SK-N-SH (cell line): Measurements from ENCODE around the gene SPSB4. TPM values are rescaled to one million over a fixed set of nuclear protein-coding genes. Genes with fewer than 3 reads are reported as not detected.

ENCODE experiments used
- CTCF ChIA-PET: fragments of 300-600, 350-600 bp; formaldehyde crosslinking; extraction: SDS; loops from one replicate; lab custom pipeline; 2021; lab: Yijun Ruan, JAX
- POLR2A ChIA-PET: fragments of 350-600 bp; sonication (Branson Sonifier 250); formaldehyde crosslinking; extraction: SDS; loops from one replicate; lab custom pipeline; 2020; ENCODE audit warnings: antibody characterized with exemption, inconsistent platforms; lab: Yijun Ruan, JAX
- DNase-seq: peaks from one replicate; pipeline ENCODE4 v3.0.0; 2012
- H2AFZ ChIP-seq: fragments of 200-600 bp; sonication (generic); 2 replicates; pipeline ENCODE4 v1.8.1; 2016; ENCODE audit warnings: antibody characterized with exemption, mild to moderate bottlenecking, low read depth
- H3F3A ChIP-seq: fragments of 200-600 bp; sonication (generic); replicated peaks from 2 replicates; pipeline ENCODE3; 2016; ENCODE audit warnings: antibody characterized with exemption, mild to moderate bottlenecking; ENCODE audit not compliant: insufficient read depth
- H3K27ac ChIP-seq, 2 experiments: fragments of 200-500 bp in 1 of 2; fragments of 200-600 bp in 1 of 2; sonication (Bioruptor generic) in 1 of 2; sonication (generic), shearing (Covaris generic) in 1 of 2; 2 replicates each; pipeline versions ENCODE4 v1.5.1 to v1.6.1; 2014 to 2016; ENCODE audit warnings: low read depth in 2 of 2, inconsistent platforms in 1 of 2, low read length in 1 of 2, mild to moderate bottlenecking in 1 of 2, mixed read lengths in 1 of 2
- H3K27me3 ChIP-seq: fragments of 200-600 bp; sonication (generic), shearing (Covaris generic); 2 replicates; pipeline ENCODE4 v1.6.1; 2016; ENCODE audit warnings: mixed run types; ENCODE audit not compliant: insufficient read depth
- H3K36me3 ChIP-seq, 2 experiments: fragments of 200-500 bp in 1 of 2; fragments of 200-600 bp in 1 of 2; sonication (Bioruptor generic) in 1 of 2; sonication (generic) in 1 of 2; replicated peaks in 1 of 2; 2 replicates each; pipeline versions ENCODE3 to v1.5.1; 2014 to 2016; ENCODE audit warnings: low read length in 1 of 2, mild to moderate bottlenecking in 1 of 2; ENCODE audit not compliant: insufficient read depth in 2 of 2, control insufficient read depth in 1 of 2
- H3K4me1 ChIP-seq, 2 experiments: fragments of 200-500 bp in 1 of 2; fragments of 200-600 bp in 1 of 2; sonication (Bioruptor generic) in 1 of 2; sonication (generic), shearing (Covaris generic) in 1 of 2; 2 replicates each; pipeline versions ENCODE4 v1.5.1 to v1.6.1; 2014 to 2016; ENCODE audit warnings: low read depth in 1 of 2, low read length in 1 of 2, mixed run types in 1 of 2; ENCODE audit not compliant: insufficient read depth in 2 of 2, control insufficient read depth in 1 of 2
- H3K4me2 ChIP-seq: fragments of 200-600 bp; sonication (generic), shearing (Covaris generic); 2 replicates; pipeline ENCODE4 v1.6.1; 2017; ENCODE audit warnings: mixed run types
- H3K4me3 ChIP-seq, 2 experiments: fragments of 200-500 bp in 1 of 2; fragments of 200-600 bp in 1 of 2; sonication (Bioruptor generic) in 1 of 2; sonication (generic), shearing (Covaris generic) in 1 of 2; 2 replicates each; pipeline versions ENCODE4 v1.5.1 to v1.8.1; 2014 to 2016; ENCODE audit warnings: low read depth in 2 of 2, inconsistent platforms in 1 of 2, low read length in 1 of 2, mild to moderate bottlenecking in 1 of 2, mixed read lengths in 1 of 2, moderate library complexity in 1 of 2
- H3K79me2 ChIP-seq: fragments of 200-600 bp; sonication (generic); 2 replicates; pipeline ENCODE4 v1.8.1; 2017; ENCODE audit warnings: mild to moderate bottlenecking; ENCODE audit not compliant: insufficient read depth
- H3K9ac ChIP-seq: fragments of 200-600 bp; sonication (generic); 2 replicates; pipeline ENCODE4 v1.6.1; 2017; ENCODE audit warnings: mixed run types
- H3K9me2 ChIP-seq: fragments of 200-600 bp; sonication (generic); 2 replicates; pipeline ENCODE4 v1.6.1; 2017; ENCODE audit warnings: mixed run types
- H3K9me3 ChIP-seq: fragments of 200-600 bp; sonication (generic); 2 replicates; pipeline ENCODE4 v1.6.1; 2017; ENCODE audit warnings: mixed run types, mild to moderate bottlenecking, moderate library complexity
- H4K20me1 ChIP-seq: fragments of 200-600 bp; sonication (generic); 2 replicates; pipeline ENCODE4 v1.6.1; 2017; ENCODE audit warnings: mild to moderate bottlenecking, mixed run types; ENCODE audit not compliant: insufficient read depth
- CHD2 ChIP-seq: fragments of 150-350 bp; IDR thresholded peaks from 2 replicates; pipeline ENCODE4 v1.6.1; 2018; ENCODE audit warnings: low read length; ENCODE audit not compliant: partially characterized antibody
- CTCF ChIP-seq: fragments of 200-600 bp; sonication (generic); IDR thresholded peaks from 2 replicates; pipeline ENCODE4 v1.6.1; 2017; ENCODE audit warnings: antibody characterized with exemption, mild to moderate bottlenecking, moderate library complexity
- FOSL2 ChIP-seq: IDR thresholded peaks from 2 replicates; pipeline ENCODE4 v1.4.0; 2012; ENCODE audit warnings: low read depth, mild to moderate bottlenecking, moderate library complexity, borderline replicate concordance
- MEF2A ChIP-seq: IDR thresholded peaks from 2 replicates; pipeline ENCODE4 v1.4.0; 2012; ENCODE audit warnings: low read depth, borderline replicate concordance
- MXI1 ChIP-seq: IDR thresholded peaks from 2 replicates; pipeline ENCODE4 v1.6.1; 2012; ENCODE audit warnings: mild to moderate bottlenecking, low read depth, low read length, improper control_type of control experiment
- NFIC ChIP-seq: IDR thresholded peaks from 2 replicates; pipeline ENCODE4 v1.4.0; 2012; ENCODE audit warnings: borderline replicate concordance
- NRF1 ChIP-seq: IDR thresholded peaks from 2 replicates; pipeline ENCODE4 v1.6.1; 2012; ENCODE audit warnings: low read depth, mild to moderate bottlenecking, low read length
- POLR2AphosphoS5 ChIP-seq: IDR thresholded peaks from 2 replicates; pipeline ENCODE4 v1.6.1; 2012; ENCODE audit warnings: low read depth, low read length
- RAD21 ChIP-seq: IDR thresholded peaks from 2 replicates; pipeline ENCODE4 v1.6.1; 2012; ENCODE audit warnings: mild to moderate bottlenecking, low read length
- RXRA ChIP-seq: IDR thresholded peaks from 2 replicates; pipeline ENCODE4 v1.4.0; 2012; ENCODE audit warnings: low read depth, mild to moderate bottlenecking, borderline replicate concordance
- TAF1 ChIP-seq: IDR thresholded peaks from 2 replicates; pipeline ENCODE4 v1.6.1; 2012; ENCODE audit warnings: low read depth, mild to moderate bottlenecking, low read length, moderate library complexity, borderline replicate concordance
- TEAD4 ChIP-seq: IDR thresholded peaks from 2 replicates; pipeline ENCODE4 v1.4.0; 2012; ENCODE audit warnings: mild to moderate bottlenecking, borderline replicate concordance; ENCODE audit not compliant: insufficient read depth
- USF1 ChIP-seq: IDR thresholded peaks from 2 replicates; pipeline ENCODE4 v1.4.0; 2012; ENCODE audit warnings: low read depth, borderline replicate concordance
- USF2 ChIP-seq: fragments of 150-350 bp; IDR thresholded peaks from 2 replicates; pipeline ENCODE4 v1.6.1; 2017; ENCODE audit warnings: antibody characterized with exemption, low read length, low read depth, borderline replicate concordance
- YY1 ChIP-seq: IDR thresholded peaks from 2 replicates; pipeline ENCODE4 v1.4.0; 2012; ENCODE audit warnings: low read depth, mild to moderate bottlenecking
- WGBS: methylation state at CpG from one replicate; pipeline ENCODE4 v1.1.6; 2017; ENCODE audit warnings: low lambda C conversion rate; 5-methylcytosine and 5-hydroxymethylcytosine counted together
- polyA plus RNA-seq, 3 experiments: library from polyadenylated mRNA; depleted of rRNA; stranded (reverse); fragments of >200 nt; gene quantifications; 2 replicates each; pipeline ENCODE4 v1.2.3, GENCODE V29; 2012

SPSB4 gene
- polyA plus RNA-seq, 1 of the 3 experiments (the other 2 are of a cell fraction), result 0.10 TPM

GRCh38 chr3:141020143-141020830 lies 30.9 kb upstream of the SPSB4 start:
- Histone ChIP-seq H3K27ac (no peak overlapping the region), H2AFZ (no peak overlapping the region), H3K4me3 (no peak overlapping the region), H3K36me3 (no peaks in the 10 kb centered on the region), H3F3A (no peaks in the 10 kb centered on the region), H3K9ac (no peak overlapping the region), H3K27me3 (no peaks in the 10 kb centered on the region), H3K4me2 (no peak overlapping the region), H3K9me3 (no peaks in the 10 kb centered on the region), H3K9me2 (no peaks in the 10 kb centered on the region), H3K79me2 (no peaks in the 10 kb centered on the region), H3K4me1 (no peaks in the 10 kb centered on the region), H4K20me1 (no peaks in the 10 kb centered on the region)
- ChIA-PET POLR2A (no interaction called here), CTCF (interaction anchor here (1.2 to 1.3 kb wide), 2 partner anchors 9 to 172 kb away, joined by 4 to 5 read pairs; no protein-coding TSS in a partner anchor)
- WGBS, result 34% methylated on average over 3 of the region's 5 CpGs
- TF ChIP-seq RXRA, result no peak
- TF ChIP-seq NFIC, result no peak
- TF ChIP-seq YY1, result no peak
- DNase-seq, result no peak

GRCh38 chr3:141021261-141021660 lies 29.9 kb upstream of the SPSB4 start:
- H3K4me3 ChIP-seq, result no peak overlapping the region
- WGBS, result 95% methylated on average over 4 of the region's 4 CpGs
- ChIA-PET CTCF (interaction anchor here (1.2 kb wide), 1 partner anchor 171 kb away, joined by 5 read pairs; no protein-coding TSS in a partner anchor), POLR2A (no interaction called here)
- H3K4me1 ChIP-seq, result no peaks in the 10 kb centered on the region
- no peak for TF ChIP-seq CTCF
- no peak for DNase-seq
- H3K9ac ChIP-seq, result no peak overlapping the region
- H3K27me3 ChIP-seq, result no peaks in the 10 kb centered on the region
- no peak overlapping the region for H3K4me2 ChIP-seq
- no peak overlapping the region for H2AFZ ChIP-seq
- H3K36me3 ChIP-seq, result no peaks in the 10 kb centered on the region
- no peaks in the 10 kb centered on the region for H3K79me2 ChIP-seq
- H4K20me1 ChIP-seq, result no peaks in the 10 kb centered on the region
- no peaks in the 10 kb centered on the region for H3F3A ChIP-seq
- no peak overlapping the region for H3K27ac ChIP-seq
- no peaks in the 10 kb centered on the region for H3K9me3 ChIP-seq
- no peaks in the 10 kb centered on the region for H3K9me2 ChIP-seq

GRCh38 chr3:141030296-141030695 lies 20.9 kb upstream of the SPSB4 start:
- Histone ChIP-seq H3K9ac (no peak overlapping the region), H3K27me3 (no peaks in the 10 kb centered on the region), H3K9me2 (no peaks in the 10 kb centered on the region), H2AFZ (no peak overlapping the region), H3K79me2 (no peaks in the 10 kb centered on the region), H4K20me1 (no peaks in the 10 kb centered on the region), H3F3A (no peaks in the 10 kb centered on the region), H3K4me2 (no peak overlapping the region), H3K36me3 (no peaks in the 10 kb centered on the region), H3K9me3 (no peaks in the 10 kb centered on the region), H3K4me1 (no peaks in the 10 kb centered on the region)
- 70% methylated on average over 10 of the region's 22 CpGs for WGBS
- ChIA-PET CTCF (interaction anchor here (1.3 to 1.7 kb wide), 3 partner anchors 11 to 30 kb away, joined by 3 to 6 read pairs (median 3); no protein-coding TSS in a partner anchor), POLR2A (no interaction called here)
- no peak for DNase-seq
- no peak for TF ChIP-seq USF2
- TF ChIP-seq NRF1, result no peak
- TF ChIP-seq MEF2A, result no peak
- no peak for TF ChIP-seq MXI1
- TF ChIP-seq CHD2, result no peak
- TF ChIP-seq POLR2AphosphoS5, result no peak
- TF ChIP-seq RAD21, result no peak
- no peak for TF ChIP-seq USF1
- TF ChIP-seq TEAD4, result no peak
- TF ChIP-seq TAF1, result no peak
- no peak for TF ChIP-seq FOSL2
- no peak for TF ChIP-seq YY1
- TF ChIP-seq, all 33 proteins: peak for 0
- H3K27ac ChIP-seq, result no peak overlapping the region
- H3K4me3 ChIP-seq, result no peak overlapping the region
